HepG2 (cell line): Measurements from ENCODE around the gene IGF2BP1. TPM values are rescaled to one million over a fixed set of nuclear protein-coding genes. Genes with fewer than 3 reads are reported as not detected.

Experiments used
- ATAC-seq: fragments of 200-7000 bp; cut with Tn5 transposase; 3 replicates; pipeline ENCODE4 v1.9.1; 2020; ENCODE audit warnings: mild to moderate bottlenecking, moderate library complexity
- BruUV-seq: library from RNA; stranded (reverse); fragments of 400-500 nt; replicated peaks from 2 replicates; lab custom pipeline; 2021; lab: Mats Ljungman, UMichigan
- CTCF ChIA-PET: fragments of 300-600 bp; formaldehyde crosslinking; extraction: SDS; loops from one replicate; lab custom pipeline; 2021; ENCODE audit warnings: low total read pairs, inconsistent platforms, low intra/inter-chr PET ratio; lab: Yijun Ruan, JAX
- POLR2A ChIA-PET: fragments of 350-600 bp; sonication (Branson Sonifier 250); formaldehyde crosslinking; loops from one replicate; lab custom pipeline; 2020; ENCODE audit warnings: antibody characterized with exemption, inconsistent platforms; lab: Yijun Ruan, JAX
- DNase-seq: peaks from one replicate; pipeline ENCODE4 v3.0.0-alpha.2; 2015; ENCODE audit warnings: low spot score
- FAIRE-seq: peaks from 3 replicates; lab custom pipeline; 2011; peaks lifted over from hg19 to GRCh38; lab: Jason Lieb, UNC
- H2AFZ ChIP-seq: one replicate; pipeline ENCODE4 v1.6.1; 2011; ENCODE audit warnings: low read length, inconsistent platforms
- H3K27ac ChIP-seq: fragments of 300-600 bp; 3 replicates; pipeline ENCODE4 v1.8.0; 2011; ENCODE audit warnings: mixed run types, mild to moderate bottlenecking, mixed read lengths, low read length, inconsistent platforms; ENCODE audit not compliant: insufficient read depth; ENCODE audit errors: extremely low read length
- H3K27me3 ChIP-seq, 2 experiments: fragments of 200-600 bp in 1 of 2; 2 replicates in 1 of 2; 3 replicates in 1 of 2; pipeline versions ENCODE4 v1.6.0 to v1.8.0; 2011; ENCODE audit warnings: low read length in 2 of 2, mild to moderate bottlenecking in 2 of 2, moderate library complexity in 2 of 2, inconsistent platforms in 1 of 2; ENCODE audit not compliant: insufficient read depth in 2 of 2, control insufficient read depth in 1 of 2
- H3K36me3 ChIP-seq, 2 experiments: fragments of 200-600 bp in 1 of 2; replicated peaks in 1 of 2; 2 replicates in 1 of 2; 3 replicates in 1 of 2; pipeline versions ENCODE4 v1.5.1 to v1.8.0; 2011; ENCODE audit warnings: low read length in 2 of 2, inconsistent platforms in 1 of 2; ENCODE audit not compliant: insufficient read depth in 2 of 2, control insufficient read depth in 1 of 2
- H3K4me1 ChIP-seq: 2 replicates; pipeline ENCODE4 v1.5.1; 2012; ENCODE audit warnings: low read length, inconsistent platforms; ENCODE audit not compliant: insufficient read depth
- H3K4me2 ChIP-seq: 2 replicates; pipeline ENCODE4 v1.6.0; 2011; ENCODE audit warnings: low read depth, low read length, inconsistent platforms
- H3K4me3 ChIP-seq, 3 experiments: fragments of 200-600 bp in 1 of 3; sonication (generic), shearing (Covaris generic) in 1 of 3; replicated peaks in 1 of 3; 2 replicates each; pipeline ENCODE4 v1.5.1; 2011 to 2016; ENCODE audit warnings: low read length in 3 of 3, inconsistent platforms in 2 of 3, low read depth in 2 of 3, mild to moderate bottlenecking in 2 of 3, control low read depth in 1 of 3, mixed read lengths in 1 of 3; ENCODE audit not compliant: insufficient read depth in 1 of 3
- H3K79me2 ChIP-seq: one replicate; pipeline ENCODE4 v1.6.1; 2011; ENCODE audit warnings: low read length, inconsistent platforms; ENCODE audit not compliant: insufficient read depth
- H3K9ac ChIP-seq: 2 replicates; pipeline ENCODE4 v1.6.0; 2011; ENCODE audit warnings: mild to moderate bottlenecking, low read depth, low read length, inconsistent platforms; ENCODE audit not compliant: insufficient read depth
- H3K9me3 ChIP-seq: 2 replicates; pipeline ENCODE4 v1.5.1; 2012; ENCODE audit warnings: mild to moderate bottlenecking, low read length
- H4K20me1 ChIP-seq: 2 replicates; pipeline ENCODE4 v1.6.0; 2011; ENCODE audit warnings: inconsistent platforms, mild to moderate bottlenecking, low read length, moderate library complexity; ENCODE audit not compliant: insufficient read depth
- ARNT2 ChIP-seq: sonication (generic); formaldehyde crosslinking; IDR thresholded peaks from 2 replicates; pipeline ENCODE4 v1.8.0; 2022; ENCODE audit warnings: mild to moderate bottlenecking, low read depth, missing genetic modification reagents, moderate library complexity
- CC2D1A ChIP-seq: sonication (generic); formaldehyde crosslinking; IDR thresholded peaks from 2 replicates; pipeline ENCODE4 v1.8.1; 2023; ENCODE audit warnings: mild to moderate bottlenecking, missing genetic modification reagents
- HNF4G ChIP-seq, 2 experiments: sonication (generic) in 1 of 2; formaldehyde crosslinking in 1 of 2; IDR thresholded peaks; 2 replicates each; pipeline versions ENCODE4 v1.4.0 to v1.6.1; 2011 to 2020; ENCODE audit warnings: borderline replicate concordance in 2 of 2, low read depth in 2 of 2, mild to moderate bottlenecking in 2 of 2, low read length in 1 of 2, missing genetic modification reagents in 1 of 2, moderate library complexity in 1 of 2
- ISL2 ChIP-seq: sonication (generic); formaldehyde crosslinking; IDR thresholded peaks from 2 replicates; pipeline ENCODE4 v1.5.0; 2020; ENCODE audit warnings: missing genetic modification reagents
- KDM6A ChIP-seq: IDR thresholded peaks from 2 replicates; pipeline ENCODE4 v1.6.1; 2016; ENCODE audit warnings: low read depth
- PCBP2 ChIP-seq: fragments of 200-400 bp; formaldehyde crosslinking; optimal IDR thresholded peaks from 2 replicates; pipeline ENCODE3; 2018; ENCODE audit warnings: low read length, low read depth; ENCODE audit not compliant: poor library complexity, severe bottlenecking
- PHB2 ChIP-seq: fragments of 450-650 bp; IDR thresholded peaks from 2 replicates; pipeline ENCODE4 v1.6.1; 2018; ENCODE audit not compliant: partially characterized antibody
- SMC3 ChIP-seq: IDR thresholded peaks from 2 replicates; pipeline ENCODE4 v1.6.1; 2011; ENCODE audit warnings: low read length, improper control_type of control experiment
- ZFY ChIP-seq: sonication (generic); formaldehyde crosslinking; IDR thresholded peaks from 2 replicates; pipeline ENCODE4 v1.4.0; 2020; ENCODE audit warnings: missing genetic modification reagents
- ZNF790 ChIP-seq: sonication (generic); formaldehyde crosslinking; IDR thresholded peaks from 2 replicates; pipeline ENCODE4 v1.8.0; 2022; ENCODE audit warnings: missing genetic modification reagents, mild to moderate bottlenecking, borderline replicate concordance
- ZSCAN12 ChIP-seq: sonication (generic); formaldehyde crosslinking; IDR thresholded peaks from 2 replicates; pipeline ENCODE4 v1.9.0; 2021; ENCODE audit warnings: mild to moderate bottlenecking, missing genetic modification reagents
- ZSCAN29 ChIP-seq: sonication (generic); formaldehyde crosslinking; conservative IDR thresholded peaks from 2 replicates; pipeline ENCODE4 v1.4.0; 2020; ENCODE audit warnings: mild to moderate bottlenecking, missing genetic modification reagents
- WGBS: methylation state at CpG from one replicate; pipeline ENCODE4 v1.1.6; 2017; ENCODE audit warnings: low lambda C conversion rate; 5-methylcytosine and 5-hydroxymethylcytosine counted together
- in situ Hi-C: cut with HindIII; loops from 2 replicates; pipeline ENCODE4 v1.10.0; 2017; ENCODE audit warnings: low pct_unique_long_range_greater_than_20kb; ENCODE audit not compliant: extremely low pct_ligation_motif_present
- intact Hi-C: fragments of 100-400 bp; cut with micrococcal nuclease; formaldehyde crosslinking; loops from one replicate; pipeline ENCODE4 v1.10.0; 2022; ENCODE audit not compliant: unreplicated experiment
- polyA plus RNA-seq, 8 experiments: library from polyadenylated mRNA; depleted of rRNA in 3 of 8; stranded (reverse) in 7 of 8; unstranded in 1 of 8; fragments of >200 nt; fragmentation: Illumina TruSeq in 4 of 8; extraction: Trizol in 4 of 8; gene quantifications; 2 replicates each; pipeline versions ENCODE4 v1.2.1 to v1.2.3, GENCODE V29; 2011 to 2016; ENCODE audit warnings: low read depth in 4 of 8, missing spikeins in 1 of 8, mixed read lengths in 1 of 8; ENCODE audit not compliant: insufficient read depth in 1 of 8
- total RNA-seq, 5 experiments: library from RNA; depleted of rRNA; stranded (reverse); fragments of >200 nt; fragmentation: Illumina TruSeq; extraction: Trizol; gene quantifications; 2 replicates each; pipeline ENCODE4 v1.2.3, GENCODE V29; 2016; ENCODE audit warnings: low read depth in 1 of 5
- TF ChIP-seq, protein P1 (sequence below): sonication (generic); formaldehyde crosslinking; IDR thresholded peaks from 2 replicates; pipeline ENCODE4 v1.4.0; 2020; ENCODE audit warnings: missing genetic modification reagents, mild to moderate bottlenecking, borderline replicate concordance
- TF ChIP-seq, protein P2 (sequence below): sonication (generic); formaldehyde crosslinking; IDR thresholded peaks from 2 replicates; pipeline ENCODE4 v1.8.0; 2022; ENCODE audit warnings: mild to moderate bottlenecking, missing genetic modification reagents, moderate library complexity

Gene IGF2BP1
- total and polyA plus RNA-seq, 2 of the 13 experiments (the other 11 are each of a cell fraction or from before 2014, with no cell fraction given) = 29.7 to 75.1 TPM

DNA sequence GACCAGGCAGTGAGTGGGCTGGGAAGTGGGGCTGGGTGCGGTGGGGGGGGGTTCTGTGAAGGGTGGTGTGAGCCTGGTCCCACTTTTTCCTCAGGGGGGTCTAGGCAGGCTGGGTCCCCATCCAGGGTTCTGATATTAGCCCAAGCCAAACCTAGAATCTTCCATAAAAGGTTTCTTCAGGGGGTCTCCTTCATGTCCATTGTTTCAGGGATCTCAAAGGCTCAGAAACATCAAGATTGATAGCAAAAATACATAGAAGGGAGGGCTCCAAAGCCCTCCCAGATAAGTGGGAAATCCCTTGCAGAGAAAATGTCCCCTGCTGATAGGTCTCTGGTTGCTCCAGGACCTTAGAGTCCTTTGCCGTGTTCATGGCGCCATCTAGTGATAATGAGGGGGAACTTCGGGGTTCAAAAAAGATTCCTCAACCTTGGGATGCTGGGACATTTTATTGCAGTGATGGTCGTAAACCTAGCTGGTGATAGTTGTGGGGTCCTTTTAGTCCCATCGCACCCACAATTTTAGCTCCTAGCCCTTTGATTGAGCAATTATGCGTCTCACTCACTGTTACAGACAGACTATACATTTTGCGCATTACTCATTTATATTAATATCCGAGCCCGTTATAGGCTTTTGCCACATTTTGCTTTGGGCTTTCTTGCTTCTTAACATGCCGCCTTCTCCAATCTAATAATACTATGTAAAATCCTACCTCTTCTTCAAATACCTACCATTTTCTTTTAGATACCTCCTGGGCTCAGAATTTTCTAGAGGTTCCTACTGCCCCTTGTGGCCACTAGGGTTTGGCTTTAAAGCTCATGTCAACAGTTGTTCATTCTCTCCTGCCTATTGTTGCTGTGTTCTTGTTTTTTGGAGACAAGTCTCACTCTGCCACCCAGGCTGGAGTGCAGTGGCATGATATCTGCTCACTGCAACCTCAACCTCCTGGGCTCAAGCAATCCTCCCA lies 35.1 kb downstream of the IGF2BP1 start (continued):
- TF ChIP-seq HNF4G (IDR thresholded peaks at IDR 0.05; ENCODE audit: borderline replicate concordance, low read depth, low read length) = 0 out of 2 replicates have a peak, but pooled peaks have one; percentile 11
- TF ChIP-seq HNF4G (CRISPR knock-in tag; IDR thresholded peaks at IDR 0.05; ENCODE audit: borderline replicate concordance, low read depth) = no peak

DNA sequence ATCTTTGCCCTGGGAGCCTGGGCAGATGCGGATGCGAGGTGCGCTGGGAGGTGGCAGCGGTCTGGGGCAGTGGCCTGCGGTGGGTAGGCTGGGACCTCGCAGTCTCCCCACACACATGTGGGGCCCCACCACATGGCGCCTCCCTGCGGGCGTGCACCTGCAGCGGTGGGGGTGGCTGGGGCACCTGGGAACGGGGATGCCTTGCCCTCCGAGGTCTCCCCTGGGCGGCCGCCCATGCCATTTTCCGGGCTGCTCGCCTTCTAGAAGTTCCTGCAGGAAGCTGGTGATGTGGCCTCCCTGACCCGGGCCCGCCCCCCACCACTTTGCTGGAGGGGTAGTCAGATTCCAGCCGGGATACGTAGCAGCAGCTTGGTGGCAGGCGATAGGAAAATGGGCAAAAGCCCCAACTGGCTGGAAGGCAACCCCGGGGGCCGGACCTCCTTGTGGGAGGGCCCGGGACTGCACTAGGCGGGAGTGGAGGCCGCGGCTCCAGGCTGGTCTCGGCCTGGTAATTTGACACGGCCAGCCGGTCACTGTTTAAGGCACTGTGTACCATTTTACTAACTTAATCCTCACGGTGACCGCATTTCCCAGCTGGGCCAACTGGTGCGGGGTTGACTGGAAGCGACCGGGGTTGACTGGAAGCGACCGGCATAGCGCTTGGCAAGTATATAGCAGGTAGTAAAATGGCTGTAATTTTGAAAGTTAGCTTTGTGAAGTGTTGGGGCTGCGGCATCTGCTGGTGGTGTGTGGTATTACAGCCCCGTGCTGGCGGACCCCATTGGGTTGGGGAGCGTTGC lies 38.5 kb downstream of the IGF2BP1 start:
- ATAC-seq (peak; percentile 56), FAIRE-seq (no peak), DNase-seq (no peak)
- ChIA-PET CTCF (interaction anchor here (2.4 kb wide), 1 partner anchor 82 kb away, joined by 13 read pairs; no protein-coding TSS in a partner anchor), POLR2A (interaction anchor here (0.6 to 1.4 kb wide), 6 partner anchors 36 to 147 kb away, joined by 3 to 8 read pairs (median 4); partner anchors contain the start of genes ATP5MC1, IGF2BP1 and SNF8)
- BruUV-seq = no TSS peak
- 93% methylated on average over 41 of the region's 42 CpGs for whole genome bisulfite sequencing
- Histone ChIP-seq H2AFZ (no peak overlapping the region), H4K20me1 (peaks cover 7% of the 10 kb centered on the region; the same call in 1 of the 2 replicates), H3K27ac (no peak overlapping the region), H3K9ac (no peak overlapping the region), H3K4me3 (no peak overlapping the region), H3K27me3 (no peaks in the 10 kb centered on the region), H3K4me2 (no peak overlapping the region), H3K4me1 (no peaks in the 10 kb centered on the region), H3K9me3 (no peaks in the 10 kb centered on the region), H3K36me3 (peaks cover 32 to 87% of the 10 kb centered on the region in 2 experiments), H3K79me2 (peaks cover 5% of the 10 kb centered on the region)
- intact Hi-C loops = loop anchor here (1.0 to 10.0 kb wide), 2 partner anchors 81 to 231 kb away; no protein-coding TSS in a partner anchor
- in situ Hi-C loops = no loop called here
- TF ChIP-seq, protein P1, sequence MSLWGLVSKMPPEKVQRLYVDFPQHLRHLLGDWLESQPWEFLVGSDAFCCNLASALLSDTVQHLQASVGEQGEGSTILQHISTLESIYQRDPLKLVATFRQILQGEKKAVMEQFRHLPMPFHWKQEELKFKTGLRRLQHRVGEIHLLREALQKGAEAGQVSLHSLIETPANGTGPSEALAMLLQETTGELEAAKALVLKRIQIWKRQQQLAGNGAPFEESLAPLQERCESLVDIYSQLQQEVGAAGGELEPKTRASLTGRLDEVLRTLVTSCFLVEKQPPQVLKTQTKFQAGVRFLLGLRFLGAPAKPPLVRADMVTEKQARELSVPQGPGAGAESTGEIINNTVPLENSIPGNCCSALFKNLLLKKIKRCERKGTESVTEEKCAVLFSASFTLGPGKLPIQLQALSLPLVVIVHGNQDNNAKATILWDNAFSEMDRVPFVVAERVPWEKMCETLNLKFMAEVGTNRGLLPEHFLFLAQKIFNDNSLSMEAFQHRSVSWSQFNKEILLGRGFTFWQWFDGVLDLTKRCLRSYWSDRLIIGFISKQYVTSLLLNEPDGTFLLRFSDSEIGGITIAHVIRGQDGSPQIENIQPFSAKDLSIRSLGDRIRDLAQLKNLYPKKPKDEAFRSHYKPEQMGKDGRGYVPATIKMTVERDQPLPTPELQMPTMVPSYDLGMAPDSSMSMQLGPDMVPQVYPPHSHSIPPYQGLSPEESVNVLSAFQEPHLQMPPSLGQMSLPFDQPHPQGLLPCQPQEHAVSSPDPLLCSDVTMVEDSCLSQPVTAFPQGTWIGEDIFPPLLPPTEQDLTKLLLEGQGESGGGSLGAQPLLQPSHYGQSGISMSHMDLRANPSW (CRISPR knock-in tag) = no peak
- TF ChIP-seq SMC3 (peak; percentile 49; the same call in 1 of the 2 replicates), ARNT2 (CRISPR knock-in tag) (no peak), KDM6A (CRISPR knock-in tag) (no peak), ZSCAN12 (CRISPR knock-in tag) (no peak), ZSCAN29 (CRISPR knock-in tag) (no peak), PCBP2 (no peak), CC2D1A (CRISPR knock-in tag) (no peak), PHB2 (no peak), ISL2 (CRISPR knock-in tag) (no peak), ZNF790 (CRISPR knock-in tag) (no peak), ZFY (0 out of 2 replicates have a peak, but pooled peaks have one; percentile 22)
- TF ChIP-seq, protein P2, sequence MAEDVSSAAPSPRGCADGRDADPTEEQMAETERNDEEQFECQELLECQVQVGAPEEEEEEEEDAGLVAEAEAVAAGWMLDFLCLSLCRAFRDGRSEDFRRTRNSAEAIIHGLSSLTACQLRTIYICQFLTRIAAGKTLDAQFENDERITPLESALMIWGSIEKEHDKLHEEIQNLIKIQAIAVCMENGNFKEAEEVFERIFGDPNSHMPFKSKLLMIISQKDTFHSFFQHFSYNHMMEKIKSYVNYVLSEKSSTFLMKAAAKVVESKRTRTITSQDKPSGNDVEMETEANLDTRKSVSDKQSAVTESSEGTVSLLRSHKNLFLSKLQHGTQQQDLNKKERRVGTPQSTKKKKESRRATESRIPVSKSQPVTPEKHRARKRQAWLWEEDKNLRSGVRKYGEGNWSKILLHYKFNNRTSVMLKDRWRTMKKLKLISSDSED = no peak
